Measurements from ENCODE around the gene SMYD3. TPM values are rescaled to one million over a fixed set of nuclear protein-coding genes. Genes with fewer than 3 reads are reported as not detected.

SMYD3 gene
- total and polyA plus RNA-seq, 2 of the 13 experiments (the other 11 are each of a cell fraction or from before 2014, with no cell fraction given), result 27.7 to 35.8 TPM

GRCh38 chr1:245856944-245857531 is 650.0 kb downstream of the SMYD3 start (continued):
- TF ChIP-seq THRA (CRISPR knock-in tag; IDR thresholded peaks at IDR 0.05; ENCODE audit: borderline replicate concordance), result 0 out of 2 replicates have a peak, but pooled peaks have one; percentile 39
- peak; percentile 61; the same call in 1 of the 2 replicates for TF ChIP-seq ZNF280D (CRISPR knock-in tag; IDR thresholded peaks at IDR 0.05)
- TF ChIP-seq CBX5 (CRISPR knock-in tag; IDR thresholded peaks at IDR 0.05; ENCODE audit: borderline replicate concordance), result no peak
- TF ChIP-seq ZNF737 (CRISPR knock-in tag; IDR thresholded peaks at IDR 0.05; ENCODE audit: borderline replicate concordance), result no peak
- TF ChIP-seq IRF1 (CRISPR knock-in tag; IDR thresholded peaks at IDR 0.05; ENCODE audit: low read depth), result no peak
- no peak for TF ChIP-seq ZNF678 (CRISPR knock-in tag; IDR thresholded peaks at IDR 0.05)
- peak; percentile 60 for TF ChIP-seq IKZF4 (CRISPR knock-in tag; IDR thresholded peaks at IDR 0.05; ENCODE audit: borderline replicate concordance, low read depth, not compliant biosample characterization)
- no peak for TF ChIP-seq ZNF556 (CRISPR knock-in tag; IDR thresholded peaks at IDR 0.05; ENCODE audit: borderline replicate concordance)
- TF ChIP-seq LCORL (IDR thresholded peaks at IDR 0.05), result no peak
- TF ChIP-seq LCORL (CRISPR knock-in tag; IDR thresholded peaks at IDR 0.05), result no peak
- no peak for TF ChIP-seq BCL3 (CRISPR knock-in tag; IDR thresholded peaks at IDR 0.05)
- TF ChIP-seq ZNF430 (CRISPR knock-in tag; IDR thresholded peaks at IDR 0.05), result 0 out of 2 replicates have a peak, but pooled peaks have one; percentile 30
- no peak for TF ChIP-seq ZNF552 (CRISPR knock-in tag; IDR thresholded peaks at IDR 0.05; ENCODE audit: borderline replicate concordance)
- TF ChIP-seq TARDBP (CRISPR knock-in tag; IDR thresholded peaks at IDR 0.05), result peak; percentile 76; the same call in 1 of the 2 replicates
- TF ChIP-seq RFXANK (CRISPR knock-in tag; IDR thresholded peaks at IDR 0.05), result no peak
- TF ChIP-seq HOMEZ (CRISPR knock-in tag; IDR thresholded peaks at IDR 0.05; ENCODE audit: low read depth), result peak; percentile 51; the same call in 1 of the 2 replicates
- TF ChIP-seq RBM39 (IDR thresholded peaks at IDR 0.05; ENCODE audit: low read depth, low read length, poor library complexity, severe bottlenecking), result no peak
- no peak for TF ChIP-seq AGO1 (IDR thresholded peaks at IDR 0.05; ENCODE audit: low read depth, low read length, poor library complexity, severe bottlenecking)
- no peak for TF ChIP-seq ZBTB7B (CRISPR knock-in tag; IDR thresholded peaks at IDR 0.05)
- TF ChIP-seq YEATS4 (CRISPR knock-in tag; IDR thresholded peaks at IDR 0.05; ENCODE audit: borderline replicate concordance), result no peak
- peak; percentile 59; the same call in 1 of the 2 replicates for TF ChIP-seq ZBTB20 (CRISPR knock-in tag; IDR thresholded peaks at IDR 0.05; ENCODE audit: borderline replicate concordance, low read depth)
- TF ChIP-seq MYNN (CRISPR knock-in tag; IDR thresholded peaks at IDR 0.05; ENCODE audit: low read depth), result no peak
